ENCODE data around the gene C19orf73. TPM values are rescaled to one million over a fixed set of nuclear protein-coding genes. Genes with fewer than 3 reads are reported as not detected.

The C19orf73 gene
- total RNA-seq, 1 experiment from 2014 or later, result 0.15 TPM

DNA sequence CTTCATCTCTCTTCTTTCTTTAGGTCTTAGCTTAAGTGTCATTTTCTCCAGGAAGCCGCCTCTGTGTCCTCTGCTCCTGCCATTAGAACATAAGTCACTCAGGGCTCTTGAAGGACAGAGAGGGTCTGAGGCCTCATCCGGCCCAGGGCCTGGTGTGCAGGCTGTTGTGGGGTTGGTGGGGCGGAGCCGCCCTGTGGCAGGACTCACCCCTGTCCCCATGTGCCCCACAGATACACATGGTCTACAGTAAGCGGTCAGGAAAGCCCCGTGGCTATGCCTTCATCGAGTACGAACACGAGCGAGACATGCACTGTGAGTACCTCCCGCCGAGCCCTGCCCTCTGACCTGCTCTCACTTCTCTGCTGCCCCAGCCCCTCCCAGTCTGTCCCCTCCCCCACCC, 17.8 kb downstream of the C19orf73 start:
- no peaks in the 10 kb centered on the region for H3K9me2 ChIP-seq (replicated peaks; ENCODE audit: low read length)
- no peak overlapping the region for H3K4me3 ChIP-seq (ENCODE audit: low read length)
- no peak overlapping the region for H2AFZ ChIP-seq (ENCODE audit: low read length)
- peaks cover 8% of the 10 kb centered on the region for H3K79me2 ChIP-seq (ENCODE audit: low read length)
- ChIA-PET POLR2A (ENCODE audit: unreplicated experiment) (no interaction called here), CTCF (no interaction called here)
- intact Hi-C loops (cut with micrococcal nuclease), result no loop called here
- H3K36me3 ChIP-seq (ENCODE audit: low read depth, low read length), result peaks cover 41% of the 10 kb centered on the region
- BruUV-seq (replicated peaks), result no TSS peak
- ATAC-seq (no peak), DNase-seq (no peak)
- no peak overlapping the region for H3K4me2 ChIP-seq (ENCODE audit: low read length)
- no peaks in the 10 kb centered on the region for H3K27me3 ChIP-seq (ENCODE audit: low read length)
- no peak overlapping the region for H3K9ac ChIP-seq (ENCODE audit: low read length)
- peaks cover 8% of the 10 kb centered on the region for H3K4me1 ChIP-seq (ENCODE audit: insufficient read depth, low read length)
- H3K27ac ChIP-seq (ENCODE audit: low read length), result no peak overlapping the region
- H4K20me1 ChIP-seq (ENCODE audit: low read length), result peaks cover 12% of the 10 kb centered on the region
- H3K9me3 ChIP-seq (ENCODE audit: low read length), result no peaks in the 10 kb centered on the region
- peaks cover 6% of the 10 kb centered on the region for H3F3A ChIP-seq (ENCODE audit: low read length, unreplicated experiment)
- no peak for TF ChIP-seq EZH2 (IDR thresholded peaks at IDR 0.05; ENCODE audit: low read length, unreplicated experiment)
- TF ChIP-seq EZH2phosphoT487 (IDR thresholded peaks at IDR 0.05; ENCODE audit: borderline replicate concordance, low read length), result no peak
- TF ChIP-seq, protein P1, sequence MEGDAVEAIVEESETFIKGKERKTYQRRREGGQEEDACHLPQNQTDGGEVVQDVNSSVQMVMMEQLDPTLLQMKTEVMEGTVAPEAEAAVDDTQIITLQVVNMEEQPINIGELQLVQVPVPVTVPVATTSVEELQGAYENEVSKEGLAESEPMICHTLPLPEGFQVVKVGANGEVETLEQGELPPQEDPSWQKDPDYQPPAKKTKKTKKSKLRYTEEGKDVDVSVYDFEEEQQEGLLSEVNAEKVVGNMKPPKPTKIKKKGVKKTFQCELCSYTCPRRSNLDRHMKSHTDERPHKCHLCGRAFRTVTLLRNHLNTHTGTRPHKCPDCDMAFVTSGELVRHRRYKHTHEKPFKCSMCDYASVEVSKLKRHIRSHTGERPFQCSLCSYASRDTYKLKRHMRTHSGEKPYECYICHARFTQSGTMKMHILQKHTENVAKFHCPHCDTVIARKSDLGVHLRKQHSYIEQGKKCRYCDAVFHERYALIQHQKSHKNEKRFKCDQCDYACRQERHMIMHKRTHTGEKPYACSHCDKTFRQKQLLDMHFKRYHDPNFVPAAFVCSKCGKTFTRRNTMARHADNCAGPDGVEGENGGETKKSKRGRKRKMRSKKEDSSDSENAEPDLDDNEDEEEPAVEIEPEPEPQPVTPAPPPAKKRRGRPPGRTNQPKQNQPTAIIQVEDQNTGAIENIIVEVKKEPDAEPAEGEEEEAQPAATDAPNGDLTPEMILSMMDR (conservative IDR thresholded peaks at IDR 0.05; ENCODE audit: low read depth, low read length), result no peak

DNA sequence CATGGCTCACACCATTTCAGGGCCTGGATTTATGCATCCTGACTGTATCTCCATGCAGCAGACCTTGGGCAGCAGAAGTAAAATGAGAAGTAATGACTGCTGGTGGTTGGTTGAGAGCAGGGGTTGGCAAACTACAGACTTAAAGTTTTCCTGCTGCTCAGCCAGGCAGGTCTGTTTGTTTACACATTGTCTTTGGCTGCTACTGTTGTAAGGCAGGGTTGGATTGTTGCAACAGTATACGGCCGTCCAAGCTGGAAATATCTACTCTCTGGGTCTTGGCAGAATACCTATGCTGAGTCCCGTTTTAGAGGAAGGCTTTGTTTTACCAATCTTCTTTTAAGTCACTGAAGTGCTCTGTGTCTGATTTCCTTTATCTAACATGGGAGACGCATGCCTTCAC, 20.1 kb downstream of the C19orf73 start:
- POLR2A ChIA-PET (ENCODE audit: unreplicated experiment), result no interaction called here
- ATAC-seq, result no peak
- peaks cover 37% of the 10 kb centered on the region for H3K36me3 ChIP-seq (ENCODE audit: low read depth, low read length)

More for the DNA sequence above, 20.1 kb downstream of the C19orf73 start:
- Histone ChIP-seq H3K27me3 (ENCODE audit: low read length) (no peaks in the 10 kb centered on the region), H3K27ac (ENCODE audit: low read length) (no peak overlapping the region), H2AFZ (ENCODE audit: low read length) (no peak overlapping the region), H3K79me2 (ENCODE audit: low read length) (peaks cover 27% of the 10 kb centered on the region), H3K9ac (ENCODE audit: low read length) (no peak overlapping the region), H3F3A (ENCODE audit: low read length, unreplicated experiment) (peaks cover 6% of the 10 kb centered on the region), H3K9me2 (replicated peaks; ENCODE audit: low read length) (no peaks in the 10 kb centered on the region), H3K4me2 (ENCODE audit: low read length) (no peak overlapping the region), H3K4me1 (ENCODE audit: insufficient read depth, low read length) (peaks cover 8% of the 10 kb centered on the region), H3K4me3 (ENCODE audit: low read length) (no peak overlapping the region), H3K9me3 (ENCODE audit: low read length) (no peaks in the 10 kb centered on the region), H4K20me1 (ENCODE audit: low read length) (peaks cover 19% of the 10 kb centered on the region)
- CTCF ChIA-PET, result interaction anchor here (1.6 kb wide), 1 partner anchor 29 kb away, joined by 16 read pairs; no protein-coding TSS in a partner anchor
- DNase-seq, result no peak
- intact Hi-C loops (cut with micrococcal nuclease), result loop anchor here (5.0 kb wide), 1 partner anchor 109 kb away; no protein-coding TSS in a partner anchor
- no TSS peak for BruUV-seq (replicated peaks)
- TF ChIP-seq EZH2 (IDR thresholded peaks at IDR 0.05; ENCODE audit: low read length, unreplicated experiment), result no peak
- TF ChIP-seq EZH2phosphoT487 (IDR thresholded peaks at IDR 0.05; ENCODE audit: borderline replicate concordance, low read length), result no peak
- TF ChIP-seq, protein P1 (conservative IDR thresholded peaks at IDR 0.05; ENCODE audit: low read depth, low read length), result no peak

Data from PC-3 (cell line).